ENCODE results near the gene LSP1.

Gene LSP1

DNA sequence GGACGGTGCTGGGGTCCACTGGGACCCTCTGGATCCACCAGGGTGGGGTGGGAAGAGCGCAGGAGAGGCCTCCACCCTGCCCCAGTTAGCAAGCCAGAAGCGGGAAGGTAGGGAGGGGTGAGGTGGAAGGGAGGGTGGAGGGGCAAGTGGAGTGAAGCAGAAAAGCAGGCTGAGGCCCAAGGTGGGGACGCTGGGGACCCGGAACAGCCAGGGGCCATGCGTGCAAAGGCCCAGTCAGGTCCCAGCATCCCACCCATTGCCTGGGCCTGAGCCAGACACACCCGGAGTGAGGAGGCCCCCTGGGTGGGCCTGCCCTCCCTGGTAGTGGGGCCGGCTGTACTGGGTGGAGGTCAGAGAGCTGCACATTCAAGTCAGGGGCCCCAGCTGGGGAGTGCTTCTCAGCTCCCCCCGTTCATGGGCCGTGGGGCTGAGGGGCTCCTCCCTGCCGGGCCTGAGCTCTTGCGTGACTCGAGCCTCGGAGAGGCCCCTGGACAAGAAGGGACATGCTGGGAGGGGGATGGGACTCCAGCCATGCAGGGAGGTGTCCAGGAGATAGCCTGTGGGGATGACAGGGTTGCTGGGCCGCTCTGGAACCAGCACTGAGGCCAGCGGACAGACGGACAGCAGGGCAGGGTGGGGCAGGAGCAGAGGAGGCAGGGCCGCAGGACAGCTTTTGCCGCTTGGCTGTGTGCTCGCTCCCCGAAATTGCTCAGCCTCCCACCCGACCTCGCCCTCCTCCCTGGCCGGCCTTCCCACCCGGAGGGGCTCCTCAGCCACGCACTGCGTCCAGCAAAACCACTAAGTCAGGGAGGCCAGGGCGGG lies 74.4 kb downstream of the LSP1 start:
- no peak for DNase-seq

DNA sequence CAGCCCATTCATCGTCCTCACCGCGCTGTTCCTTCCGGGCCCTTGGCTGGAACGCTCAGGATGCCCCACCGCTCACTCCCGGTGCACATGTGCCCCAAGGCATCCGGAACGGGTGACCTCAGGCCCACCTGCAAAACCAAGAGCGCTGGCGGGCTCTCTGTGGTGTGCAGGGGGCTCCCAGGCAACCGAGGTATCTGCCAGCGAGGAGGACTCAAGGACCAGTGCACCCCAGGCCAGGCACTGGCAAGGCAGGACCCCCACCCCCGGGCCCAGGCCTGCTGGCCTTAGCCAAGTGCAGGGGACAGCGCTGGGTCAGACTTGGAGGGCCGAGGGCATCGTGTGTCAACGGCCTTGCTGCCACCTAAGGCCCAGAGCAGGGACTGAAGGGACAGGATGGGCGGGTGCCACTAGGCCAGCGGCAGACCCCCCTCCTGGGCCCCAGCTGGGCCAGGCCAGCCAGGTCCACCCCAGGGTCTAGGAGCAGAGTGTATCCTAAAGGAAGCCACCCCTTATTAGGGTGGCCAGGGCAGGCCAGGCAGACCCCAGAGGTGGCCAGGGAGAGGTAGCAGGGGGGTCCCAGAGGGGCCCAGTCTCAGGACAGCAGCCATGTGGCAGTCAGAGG lies 75.1 kb downstream of the LSP1 start:
- DNase-seq, result no peak

DNA sequence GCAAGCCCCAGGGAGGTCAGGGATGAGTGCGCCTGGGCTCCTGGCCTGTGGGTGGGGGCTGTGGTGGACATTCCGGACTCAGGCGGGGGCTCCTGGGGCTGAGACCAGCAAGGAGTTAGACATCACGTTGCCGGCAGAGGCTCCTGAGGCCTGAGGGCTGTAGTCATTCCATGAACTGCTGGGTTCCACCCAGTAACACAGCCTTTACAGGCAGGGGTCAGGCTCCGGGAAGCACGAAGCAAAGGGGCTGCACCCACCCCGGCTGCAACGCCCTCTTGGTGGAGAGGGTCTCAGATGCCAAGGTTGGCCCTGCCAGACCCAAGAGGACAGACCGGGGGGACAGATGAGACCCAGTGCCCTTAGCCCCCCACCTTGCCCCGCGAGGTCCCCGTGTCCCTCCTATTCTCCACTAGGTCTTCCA lies 75.6 kb downstream of the LSP1 start:
- DNase-seq, result no peak

GRCh38 chr11:1928891-1929541 lies 76.1 kb downstream of the LSP1 start:
- no peak for DNase-seq

DNA sequence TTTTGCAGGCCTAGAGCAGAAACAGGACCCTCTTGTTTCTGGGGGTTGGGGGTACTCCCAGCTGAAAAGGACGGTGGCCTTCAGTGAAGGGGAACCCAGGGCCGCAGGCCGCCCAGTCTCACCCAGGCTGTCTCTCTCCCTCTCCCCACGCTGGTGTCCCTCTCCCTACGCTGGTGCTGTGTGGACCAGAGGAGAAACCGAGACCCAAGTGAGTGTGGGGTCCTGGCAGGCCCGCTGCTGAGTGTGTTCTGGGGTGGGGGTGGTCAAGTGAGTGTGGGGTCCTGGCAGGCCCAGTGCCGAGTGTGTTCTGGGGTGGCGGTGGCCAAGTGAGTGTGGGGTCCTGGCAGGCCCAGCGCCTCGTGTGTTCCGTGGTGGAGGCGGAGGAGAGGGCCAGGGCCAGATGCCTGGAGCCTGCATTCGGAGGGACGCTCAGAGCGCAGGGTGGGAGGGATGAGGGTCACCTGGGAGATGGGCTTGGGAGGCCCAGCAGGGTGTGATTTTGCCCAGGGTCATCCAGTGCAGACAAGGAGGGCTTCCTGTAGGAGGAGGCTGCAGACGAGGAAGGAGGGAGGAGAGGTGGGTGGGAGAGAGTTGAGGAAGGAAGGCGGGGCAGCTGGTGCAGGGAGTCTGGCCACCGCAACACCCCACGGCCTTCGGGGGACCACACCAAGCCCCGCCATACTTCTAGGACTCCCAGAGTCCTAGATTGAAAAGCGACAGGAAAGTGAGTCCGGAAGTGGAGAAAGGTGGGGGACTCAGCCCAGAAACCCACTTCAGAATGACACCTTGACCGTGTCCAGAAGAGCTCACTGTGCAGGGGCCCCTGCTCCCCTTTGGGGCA lies 77.0 kb downstream of the LSP1 start:
- DNase-seq, result no peak

- DNase-seq, result no peak
These were observed 77.6 kb downstream of the LSP1 start for GRCh38 chr11:1930462-1930830.

DNA sequence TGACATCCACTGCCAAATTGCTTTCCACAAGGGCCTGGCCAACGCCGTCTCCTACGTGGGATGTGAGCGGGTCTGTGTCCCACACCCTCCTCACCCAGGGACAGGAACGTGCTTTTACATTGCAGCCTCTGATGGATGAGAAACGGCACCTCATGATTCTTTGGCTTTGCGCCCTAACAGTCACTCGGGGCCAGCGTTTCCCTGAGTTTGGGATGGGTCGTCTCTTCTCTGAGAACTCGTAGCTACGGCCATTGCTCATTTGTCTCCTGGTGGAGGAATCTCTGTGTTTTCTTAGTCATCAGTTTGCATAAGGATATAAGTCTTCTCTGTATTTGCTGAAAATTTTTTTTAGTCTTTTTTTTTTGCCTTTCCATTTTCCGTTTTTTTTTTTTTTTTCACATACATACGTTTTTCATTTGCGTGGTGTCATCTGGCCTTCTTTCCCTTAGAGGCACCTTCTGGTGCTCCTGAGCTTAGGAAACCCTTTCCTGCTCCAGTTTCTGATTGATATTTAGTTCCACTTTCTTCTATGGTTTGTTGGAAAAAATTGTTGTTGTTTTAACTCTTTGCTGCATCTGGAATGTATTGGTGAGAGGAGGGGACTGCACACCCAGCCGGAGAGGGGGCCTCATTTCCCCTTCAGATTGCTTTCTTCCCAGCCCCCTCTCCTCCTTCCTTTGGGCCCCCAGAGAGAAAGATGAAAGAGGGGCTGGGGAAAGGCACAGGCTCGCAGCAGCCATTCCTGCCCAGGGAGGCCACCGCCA lies 78.6 kb downstream of the LSP1 start:
- no peak for DNase-seq

- no peak for DNase-seq
These were observed 79.2 kb downstream of the LSP1 start for GRCh38 chr11:1932105-1932480.

DNA sequence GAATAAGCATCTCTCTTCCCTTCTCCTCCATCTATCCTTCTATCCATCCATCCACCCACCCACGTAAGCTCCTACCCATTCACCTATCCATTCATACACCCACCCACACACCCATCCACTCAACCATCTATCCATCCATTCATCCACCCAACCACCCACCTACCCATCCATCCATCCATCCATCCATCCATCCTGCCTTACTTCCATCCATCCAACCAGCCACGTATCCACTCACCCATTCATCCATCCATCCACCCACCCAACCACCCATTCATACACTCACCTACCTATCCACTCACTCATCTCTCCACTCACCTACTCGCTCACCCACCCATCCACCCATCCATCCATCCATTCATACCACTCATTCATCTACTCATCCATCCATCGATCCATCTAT lies 79.8 kb downstream of the LSP1 start:
- no peak for DNase-seq

GRCh38 chr11:1933416-1934334 lies 80.8 kb downstream of the LSP1 start:
- DNase-seq, result no peak

DNA sequence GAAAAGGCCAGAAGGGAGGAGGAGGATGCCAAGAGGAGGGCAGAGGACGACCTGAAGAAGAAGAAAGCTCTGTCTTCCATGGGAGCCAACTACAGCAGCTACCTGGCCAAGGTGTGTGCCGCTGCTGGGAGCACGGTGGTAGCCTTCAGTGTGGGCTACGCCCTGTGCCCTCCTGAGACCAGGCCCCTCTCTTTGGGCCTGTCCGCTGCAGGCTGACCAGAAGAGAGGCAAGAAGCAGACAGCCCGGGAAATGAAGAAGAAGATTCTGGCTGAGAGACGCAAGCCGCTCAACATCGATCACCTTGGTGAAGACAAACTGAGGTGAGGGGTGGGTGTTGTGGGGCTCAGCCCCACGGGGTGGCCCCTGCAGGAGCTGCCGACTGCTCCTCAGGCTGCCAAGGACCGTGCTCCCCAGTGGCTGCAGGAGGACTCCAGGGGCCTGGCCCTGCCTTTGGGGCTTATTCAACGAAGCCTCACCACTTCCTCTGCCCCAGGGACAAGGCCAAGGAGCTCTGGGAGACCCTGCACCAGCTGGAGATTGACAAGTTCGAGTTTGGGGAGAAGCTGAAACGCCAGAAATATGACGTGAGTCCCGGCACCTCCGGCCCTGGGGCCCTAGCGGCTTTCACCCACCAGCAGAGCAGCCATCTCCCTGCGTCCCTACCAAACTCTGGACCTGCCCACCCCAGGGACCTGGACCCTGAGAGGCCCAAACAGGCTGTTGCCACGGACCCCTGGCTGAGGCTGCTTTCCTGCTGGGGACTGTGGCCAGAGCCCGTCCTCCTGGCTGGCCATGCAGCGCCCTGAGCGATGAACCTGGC lies 81.7 kb downstream of the LSP1 start:
- no peak for DNase-seq

DNA sequence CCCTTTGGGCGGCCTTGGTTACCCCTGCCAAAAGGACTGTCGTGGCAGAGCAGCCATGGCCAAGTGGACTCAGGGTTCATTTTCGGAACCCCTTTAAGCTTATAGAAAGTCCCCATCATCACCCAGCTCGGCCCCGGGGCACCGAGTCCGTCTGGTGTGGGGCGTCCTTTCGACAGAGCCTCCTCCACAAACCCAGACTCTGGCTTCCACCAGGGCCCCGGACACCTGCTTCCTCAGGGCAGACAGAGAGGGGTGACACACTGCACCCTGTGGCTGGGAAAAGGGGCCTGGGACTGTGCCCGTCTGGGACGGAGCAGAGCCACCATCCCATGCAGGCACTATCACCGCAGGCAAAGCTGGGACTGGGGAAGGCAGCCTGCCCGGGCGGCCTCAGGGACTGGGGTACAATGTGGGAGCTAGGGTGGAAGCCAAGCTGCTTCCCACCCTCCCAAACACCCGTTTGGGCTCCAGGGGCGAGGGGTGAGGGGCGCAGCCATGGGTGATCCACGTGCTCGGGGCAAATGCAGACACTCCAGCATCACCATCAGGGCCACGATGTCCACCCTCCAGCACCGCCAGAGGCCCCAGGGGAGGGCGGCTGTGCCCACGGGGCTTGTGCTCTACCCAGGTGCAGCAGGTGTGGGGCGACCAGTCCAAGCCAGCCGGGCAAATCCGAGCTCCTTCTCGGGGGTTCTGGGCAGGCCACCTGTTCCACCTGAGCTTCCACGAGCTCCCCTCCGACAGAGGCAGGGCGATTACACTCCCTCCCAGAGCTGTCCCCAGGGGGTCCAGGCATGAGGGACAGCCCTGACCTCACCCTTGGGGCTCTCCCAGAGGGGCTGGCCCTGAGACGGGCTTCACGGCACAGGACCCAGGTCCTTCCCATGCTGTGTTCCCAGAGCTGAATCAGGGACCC lies 82.5 kb downstream of the LSP1 start:
- DNase-seq, result no peak

DNA sequence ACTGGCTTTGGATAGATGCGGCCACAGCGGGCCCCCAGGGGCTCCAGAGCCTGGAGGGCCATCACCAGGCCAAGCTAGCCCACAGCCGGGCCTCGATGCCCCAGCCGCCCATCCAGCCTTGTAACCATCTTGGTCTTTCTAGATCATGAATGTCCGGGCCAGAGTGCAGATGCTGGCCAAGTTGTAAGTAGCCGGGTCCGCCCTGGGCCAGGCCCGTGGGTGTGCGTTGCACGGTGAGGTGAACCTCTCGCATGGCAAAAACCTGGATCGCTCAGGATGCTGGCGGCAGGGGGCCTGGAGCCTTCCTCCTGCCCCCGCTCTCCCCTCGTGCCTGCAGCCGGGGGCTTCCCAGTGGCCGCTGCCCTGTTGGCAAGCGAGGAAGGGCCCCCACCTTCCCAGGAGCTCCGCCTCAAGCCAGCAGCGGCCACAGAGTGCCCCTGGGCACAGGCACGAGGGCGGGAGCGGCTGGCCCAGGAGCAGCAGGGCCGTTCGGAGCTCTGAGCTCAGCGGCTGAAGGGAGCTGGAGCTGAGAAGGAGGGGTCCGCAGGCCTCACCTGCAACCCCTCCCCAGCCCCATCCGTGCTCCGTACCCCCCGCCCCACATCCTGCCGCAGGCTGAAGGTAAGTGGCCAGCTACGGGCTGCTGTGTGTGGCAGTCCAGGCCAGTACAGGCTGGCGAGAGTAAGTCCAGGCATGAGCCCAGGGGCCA lies 83.3 kb downstream of the LSP1 start:
- DNase-seq, result no peak

DNA sequence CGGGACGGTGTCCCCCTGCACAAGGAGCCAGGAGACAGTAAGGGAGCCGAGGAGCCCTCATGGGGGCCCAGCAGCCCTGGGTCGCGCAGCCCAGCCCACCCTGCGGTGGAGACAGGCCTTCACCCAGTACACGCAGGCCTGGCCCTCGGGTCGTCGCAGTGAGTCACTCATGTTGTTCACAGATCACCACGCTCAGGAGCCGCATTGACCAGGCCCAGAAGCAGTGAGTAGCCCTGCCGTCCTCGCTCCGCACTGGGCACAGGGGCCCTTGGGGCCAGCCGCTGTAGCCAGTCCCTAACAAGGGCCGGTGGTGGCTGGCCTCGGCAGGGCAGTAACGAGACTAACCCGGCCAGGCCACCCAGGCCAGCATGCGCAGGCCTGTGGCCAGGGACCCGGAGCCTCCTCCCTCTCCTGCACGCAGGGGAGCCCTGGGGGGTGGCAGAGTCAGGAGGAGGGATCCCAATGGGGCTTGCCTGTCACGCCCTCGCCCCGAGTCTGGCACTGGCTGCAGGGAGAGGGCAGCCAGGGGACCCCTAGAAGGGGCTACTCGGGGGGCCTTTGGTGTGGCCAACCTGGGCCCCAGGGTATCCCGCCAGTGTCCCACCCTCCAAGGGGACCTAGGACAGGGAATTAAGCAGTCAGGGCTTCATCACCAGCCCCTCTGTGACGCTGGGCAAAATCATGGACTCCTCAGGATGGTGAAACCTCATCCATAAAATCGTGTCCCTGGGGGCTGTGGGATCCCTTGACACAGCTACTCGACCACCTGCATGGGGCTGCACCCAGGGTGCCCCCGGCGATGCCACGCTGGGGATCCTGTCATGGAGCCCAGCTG lies 84.1 kb downstream of the LSP1 start:
- no peak for DNase-seq

DNA sequence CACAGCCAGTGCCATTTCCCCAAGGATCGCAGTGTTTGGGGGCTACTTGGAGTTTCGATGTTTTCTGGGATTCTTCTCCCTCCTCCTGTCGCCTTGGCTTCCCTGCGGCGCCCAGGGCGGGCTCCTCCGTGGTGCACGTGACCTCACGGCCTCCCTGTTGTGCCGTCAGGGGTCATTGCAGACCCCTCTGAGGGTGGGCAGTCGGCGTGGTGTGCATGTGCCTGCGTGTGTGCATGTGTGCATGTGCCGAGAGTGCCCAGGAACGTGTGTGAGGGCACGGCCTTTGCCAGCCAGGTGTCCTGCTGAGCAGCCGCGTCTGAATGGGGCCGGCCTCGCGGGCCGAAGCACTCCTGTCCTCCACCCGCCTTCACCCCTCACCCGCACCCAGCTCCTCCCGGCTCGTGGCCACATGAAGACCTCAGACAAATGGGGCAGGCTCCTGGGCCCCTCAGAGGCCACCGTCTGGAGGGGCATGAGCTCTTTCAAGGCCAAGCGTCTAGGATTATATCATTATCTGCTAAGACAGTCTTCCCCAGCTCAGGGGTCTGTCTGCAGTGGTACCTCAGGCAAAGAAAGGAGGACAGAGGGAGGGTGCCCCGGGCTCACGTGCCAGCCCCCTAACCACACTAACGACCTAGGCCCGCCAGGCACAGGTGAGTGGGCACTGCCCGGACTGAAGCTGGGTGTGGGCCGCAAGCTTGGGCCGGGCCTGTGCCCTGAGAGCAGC lies 84.9 kb downstream of the LSP1 start:
- DNase-seq, result no peak
